Body of pancreas (tissue), 4 donors: Measurements from ENCODE around the gene ELAVL1.

Experiments
- POLR2A ChIP-seq, 3 donors: fragments of 450-650 bp; IDR thresholded peaks; one replicate each; pipeline ENCODE4 v1.6.1; 2016; ENCODE audit warnings: antibody characterized with exemption in 3 of 3, mild to moderate bottlenecking in 2 of 3
- TF ChIP-seq, protein P1 (sequence below), 7 experiments: fragments of 450-650 bp in 4 of 7; fragments of 200-600 bp in 3 of 7; sonication (generic) in 3 of 7; IDR thresholded peaks; one replicate each; pipeline ENCODE4 v1.5.1; 2016 to 2019; ENCODE audit warnings: antibody characterized with exemption in 7 of 7

- TF ChIP-seq, protein P1, sequence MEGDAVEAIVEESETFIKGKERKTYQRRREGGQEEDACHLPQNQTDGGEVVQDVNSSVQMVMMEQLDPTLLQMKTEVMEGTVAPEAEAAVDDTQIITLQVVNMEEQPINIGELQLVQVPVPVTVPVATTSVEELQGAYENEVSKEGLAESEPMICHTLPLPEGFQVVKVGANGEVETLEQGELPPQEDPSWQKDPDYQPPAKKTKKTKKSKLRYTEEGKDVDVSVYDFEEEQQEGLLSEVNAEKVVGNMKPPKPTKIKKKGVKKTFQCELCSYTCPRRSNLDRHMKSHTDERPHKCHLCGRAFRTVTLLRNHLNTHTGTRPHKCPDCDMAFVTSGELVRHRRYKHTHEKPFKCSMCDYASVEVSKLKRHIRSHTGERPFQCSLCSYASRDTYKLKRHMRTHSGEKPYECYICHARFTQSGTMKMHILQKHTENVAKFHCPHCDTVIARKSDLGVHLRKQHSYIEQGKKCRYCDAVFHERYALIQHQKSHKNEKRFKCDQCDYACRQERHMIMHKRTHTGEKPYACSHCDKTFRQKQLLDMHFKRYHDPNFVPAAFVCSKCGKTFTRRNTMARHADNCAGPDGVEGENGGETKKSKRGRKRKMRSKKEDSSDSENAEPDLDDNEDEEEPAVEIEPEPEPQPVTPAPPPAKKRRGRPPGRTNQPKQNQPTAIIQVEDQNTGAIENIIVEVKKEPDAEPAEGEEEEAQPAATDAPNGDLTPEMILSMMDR (IDR thresholded peaks at IDR 0.05): no peak
- no peak for TF ChIP-seq POLR2A (IDR thresholded peaks at IDR 0.05)
These were observed 8.6 kb downstream of the ELAVL1 start for GRCh38 chr19:7996883-7997282.
